HCT116 (cell line): Measurements from ENCODE around the gene MRPL20. TPM values are rescaled to one million over a fixed set of nuclear protein-coding genes. Genes with fewer than 3 reads are reported as not detected.

Source experiments
- ATAC-seq: fragments of 200-7000 bp; cut with Tn5 transposase; 2 replicates; pipeline ENCODE4 v1.9.1; 2020; ENCODE audit warnings: mild to moderate bottlenecking, moderate library complexity
- BruUV-seq: library from RNA; stranded (reverse); fragments of 400-500 nt; replicated peaks from 2 replicates; lab custom pipeline; 2021; lab: Mats Ljungman, UMichigan
- CTCF ChIA-PET: fragments of 300-600 bp; sonication (Branson Sonifier 250); formaldehyde crosslinking; loops from one replicate; lab custom pipeline; 2021; ENCODE audit warnings: antibody characterized with exemption; lab: Charles Lee
- POLR2A ChIA-PET: fragments of 300-600, 350-600 bp; sonication (Branson Sonifier 250); formaldehyde crosslinking; loops from one replicate; lab custom pipeline; 2021; ENCODE audit warnings: antibody characterized with exemption; lab: Charles Lee
- RAD21 ChIA-PET, 2 experiments: fragments of 300-600 bp; sonication (Branson Sonifier 250); formaldehyde crosslinking; loops; one replicate each; lab custom pipeline; 2023; ENCODE audit warnings: low total read pairs in 2 of 2; ENCODE audit not compliant: uncharacterized antibody in 2 of 2, unreplicated experiment in 2 of 2, low non-redundant PET in 1 of 2; lab: Charles Lee
- DNase-seq: peaks from one replicate; pipeline ENCODE4 v3.0.0-alpha.2; 2010; ENCODE audit warnings: low read depth, low spot score
- H2AFZ ChIP-seq: fragments of 200-600 bp; shearing (Covaris generic), sonication (generic); 2 replicates; pipeline ENCODE4 v1.6.1; 2017; ENCODE audit warnings: low read depth, mixed run types, mixed read lengths, antibody characterized with exemption, low read length; ENCODE audit not compliant: poor library complexity, severe bottlenecking
- H3K27ac ChIP-seq: 2 replicates; pipeline ENCODE4 v1.5.1; 2012; ENCODE audit warnings: low read depth, low read length
- H3K27me3 ChIP-seq: fragments of 200-600 bp; sonication (generic); 2 replicates; pipeline ENCODE4 v1.6.1; 2016; ENCODE audit warnings: mixed run types, low read length, mixed read lengths; ENCODE audit not compliant: insufficient read depth
- H3K36me3 ChIP-seq, 2 experiments: fragments of 200-500 bp in 1 of 2; fragments of 200-600 bp in 1 of 2; sonication (Bioruptor generic) in 1 of 2; sonication (generic) in 1 of 2; 2 replicates each; pipeline versions ENCODE4 v1.5.1 to v1.6.1; 2014 to 2016; ENCODE audit warnings: low read length in 2 of 2, inconsistent platforms in 1 of 2, mixed read lengths in 1 of 2, mixed run types in 1 of 2; ENCODE audit not compliant: insufficient read depth in 2 of 2, control insufficient read depth in 1 of 2
- H3K4me1 ChIP-seq, 2 experiments: fragments of 200-600 bp in 1 of 2; sonication (generic) in 1 of 2; 2 replicates each; pipeline versions ENCODE4 v1.5.1 to v1.6.1; 2012 to 2017; ENCODE audit warnings: low read length in 2 of 2, inconsistent platforms in 1 of 2, mild to moderate bottlenecking in 1 of 2, mixed read lengths in 1 of 2, mixed run types in 1 of 2, moderate library complexity in 1 of 2; ENCODE audit not compliant: insufficient read depth in 2 of 2, control insufficient read depth in 1 of 2
- H3K4me2 ChIP-seq: fragments of 200-600 bp; sonication (generic); 2 replicates; pipeline ENCODE4 v1.6.1; 2017; ENCODE audit warnings: mixed run types, low read length, mixed read lengths
- H3K4me3 ChIP-seq, 2 experiments: fragments of 200-600 bp in 1 of 2; sonication (generic) in 1 of 2; replicated peaks in 1 of 2; 2 replicates each; pipeline ENCODE4 v1.5.1; 2011 to 2016; ENCODE audit warnings: low read length in 2 of 2, control low read depth in 1 of 2, low read depth in 1 of 2, mild to moderate bottlenecking in 1 of 2, mixed read lengths in 1 of 2, mixed run types in 1 of 2
- H3K79me2 ChIP-seq: fragments of 200-600 bp; sonication (generic); 2 replicates; pipeline ENCODE4 v1.6.1; 2017; ENCODE audit warnings: mild to moderate bottlenecking, mixed run types, low read length, moderate library complexity, mixed read lengths; ENCODE audit not compliant: insufficient read depth
- H3K9ac ChIP-seq: fragments of 200-600 bp; sonication (generic); 2 replicates; pipeline ENCODE4 v1.6.1; 2016; ENCODE audit warnings: low read length, mixed read lengths
- H3K9me2 ChIP-seq: fragments of 200-600 bp; sonication (generic), shearing (Covaris generic); 2 replicates; pipeline ENCODE4 v1.6.1; 2017; ENCODE audit warnings: mixed run types, mild to moderate bottlenecking, moderate library complexity; ENCODE audit not compliant: insufficient read depth
- H3K9me3 ChIP-seq, 2 experiments: fragments of 200-500 bp in 1 of 2; fragments of 200-600 bp in 1 of 2; sonication (Bioruptor generic) in 1 of 2; sonication (generic) in 1 of 2; 2 replicates each; pipeline ENCODE4 v1.6.1; 2014 to 2017; ENCODE audit warnings: low read length in 2 of 2, mixed read lengths in 2 of 2, inconsistent platforms in 1 of 2, low read depth in 1 of 2, mild to moderate bottlenecking in 1 of 2, mixed run types in 1 of 2, moderate library complexity in 1 of 2; ENCODE audit not compliant: control insufficient read depth in 1 of 2, insufficient read depth in 1 of 2
- H4K20me1 ChIP-seq: fragments of 200-600 bp; sonication (generic), shearing (Covaris generic); 2 replicates; pipeline ENCODE4 v1.6.1; 2017; ENCODE audit warnings: mixed run types, mild to moderate bottlenecking, moderate library complexity; ENCODE audit not compliant: insufficient read depth
- MAX ChIP-seq: IDR thresholded peaks from 2 replicates; pipeline ENCODE4 v1.6.1; 2012
- SP1 ChIP-seq: IDR thresholded peaks from 2 replicates; pipeline ENCODE4 v1.6.1; 2012; ENCODE audit warnings: low read depth
- YY1 ChIP-seq: IDR thresholded peaks from 2 replicates; pipeline ENCODE4 v1.6.1; 2011; ENCODE audit warnings: low read length, low read depth, moderate library complexity, mild to moderate bottlenecking; ENCODE audit not compliant: insufficient replicate concordance; ENCODE audit errors: extremely low read depth
- ZFX ChIP-seq: fragments of 450-650 bp; IDR thresholded peaks from 2 replicates; pipeline ENCODE4 v1.6.1; 2017
- intact Hi-C: fragments of 100-400 bp; cut with micrococcal nuclease; formaldehyde crosslinking; loops from 2 replicates; pipeline ENCODE4 v1.10.0; 2022
- total RNA-seq: library from RNA; stranded (reverse); gene quantifications from one replicate; pipeline ENCODE4 v1.2.1, GENCODE V29; 2021; ENCODE audit not compliant: unreplicated experiment
- TF ChIP-seq, protein P1 (sequence below), 3 experiments: fragments of 200-600 bp in 1 of 3; sonication (generic) in 1 of 3; IDR thresholded peaks in 2 of 3; conservative IDR thresholded peaks in 1 of 3; 2 replicates each; pipeline ENCODE4 v1.5.1; 2012 to 2017; ENCODE audit warnings: low read depth in 2 of 3, low read length in 2 of 3, antibody characterized with exemption in 1 of 3, borderline replicate concordance in 1 of 3, control low read depth in 1 of 3, mild to moderate bottlenecking in 1 of 3, mixed read lengths in 1 of 3, mixed run types in 1 of 3, moderate library complexity in 1 of 3; ENCODE audit not compliant: insufficient read depth in 1 of 3

The MRPL20 gene
- total RNA-seq, 1 experiment from 2014 or later, result 131 TPM

GRCh38 chr1:1432274-1432950 lies 25.3 kb upstream of the MRPL20 start:
- H3K4me1 ChIP-seq, result peaks cover 42 to 67% of the 10 kb centered on the region in 2 experiments
- H3K4me2 ChIP-seq, result peak overlapping the region; percentile 99

More at GRCh38 chr1:1432274-1432950, 25.3 kb upstream of the MRPL20 start:
- Histone ChIP-seq H4K20me1 (no peaks in the 10 kb centered on the region), H3K4me3 (0 out of 4 replicates have a peak overlapping the region, but pooled peaks of 1 of the 2 experiments have one; percentile 92), H3K27ac (peak overlapping the region; percentile 99), H3K36me3 (no peaks in the 10 kb centered on the region), H3K27me3 (no peaks in the 10 kb centered on the region), H3K79me2 (peaks cover 25% of the 10 kb centered on the region; the same call in 1 of the 2 replicates), H3K9me3 (no peaks in the 10 kb centered on the region), H3K9ac (peak overlapping the region; percentile 88), H2AFZ (no peak overlapping the region), H3K9me2 (no peaks in the 10 kb centered on the region)
- no TSS peak for BruUV-seq
- no peak for TF ChIP-seq MAX
- no peak for TF ChIP-seq SP1
- no peak for TF ChIP-seq YY1
- TF ChIP-seq, protein P1, sequence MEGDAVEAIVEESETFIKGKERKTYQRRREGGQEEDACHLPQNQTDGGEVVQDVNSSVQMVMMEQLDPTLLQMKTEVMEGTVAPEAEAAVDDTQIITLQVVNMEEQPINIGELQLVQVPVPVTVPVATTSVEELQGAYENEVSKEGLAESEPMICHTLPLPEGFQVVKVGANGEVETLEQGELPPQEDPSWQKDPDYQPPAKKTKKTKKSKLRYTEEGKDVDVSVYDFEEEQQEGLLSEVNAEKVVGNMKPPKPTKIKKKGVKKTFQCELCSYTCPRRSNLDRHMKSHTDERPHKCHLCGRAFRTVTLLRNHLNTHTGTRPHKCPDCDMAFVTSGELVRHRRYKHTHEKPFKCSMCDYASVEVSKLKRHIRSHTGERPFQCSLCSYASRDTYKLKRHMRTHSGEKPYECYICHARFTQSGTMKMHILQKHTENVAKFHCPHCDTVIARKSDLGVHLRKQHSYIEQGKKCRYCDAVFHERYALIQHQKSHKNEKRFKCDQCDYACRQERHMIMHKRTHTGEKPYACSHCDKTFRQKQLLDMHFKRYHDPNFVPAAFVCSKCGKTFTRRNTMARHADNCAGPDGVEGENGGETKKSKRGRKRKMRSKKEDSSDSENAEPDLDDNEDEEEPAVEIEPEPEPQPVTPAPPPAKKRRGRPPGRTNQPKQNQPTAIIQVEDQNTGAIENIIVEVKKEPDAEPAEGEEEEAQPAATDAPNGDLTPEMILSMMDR (IDR thresholded peaks at IDR 0.05 in 2 of 3, conservative IDR thresholded peaks at IDR 0.05 in 1 of 3; ENCODE audit: borderline replicate concordance in 1 of 3, insufficient read depth in 1 of 3, low read depth in 2 of 3, low read length in 2 of 3), result no peak
- 0 out of 2 replicates have a peak, but pooled peaks have one; percentile 3 for TF ChIP-seq ZFX
- no peak for DNase-seq
- POLR2A ChIA-PET, result interaction anchor here (0.5 to 1.7 kb wide), 4 partner anchors 23 to 109 kb away, joined by 3 to 4 read pairs (median 3); partner anchors contain the start of gene CCNL2
- ATAC-seq, result no peak
- RAD21 ChIA-PET, result no interaction called here
- intact Hi-C loops, result loop anchor here (2.0 kb wide), 1 partner anchor 26 kb away; the partner anchor contains the start of gene MRPL20
- CTCF ChIA-PET, result interaction anchor here (0.6 to 1.1 kb wide), 2 partner anchors 30 to 57 kb away, joined by 3 to 4 read pairs; partner anchors contain the start of gene AURKAIP1
